IMR-90 (cell line): ENCODE data around the gene WDR1.

Experiments used
- BHLHE40 ChIP-seq: fragments of 150-350 bp; IDR thresholded peaks from 2 replicates; pipeline ENCODE4 v1.6.1; 2016; ENCODE audit warnings: mild to moderate bottlenecking, low read depth, low read length
- CEBPB ChIP-seq: IDR thresholded peaks from 2 replicates; pipeline ENCODE4 v1.6.1; 2012; ENCODE audit warnings: low read depth, low read length, improper control_type of control experiment
- FOS ChIP-seq: fragments of 150-350 bp; IDR thresholded peaks from 2 replicates; pipeline ENCODE4 v1.6.1; 2016; ENCODE audit warnings: low read depth, low read length
- MAFK ChIP-seq: IDR thresholded peaks from 2 replicates; pipeline ENCODE4 v1.6.1; 2012; ENCODE audit warnings: low read depth, low read length, improper control_type of control experiment
- MAZ ChIP-seq: IDR thresholded peaks from 2 replicates; pipeline ENCODE4 v1.6.1; 2012; ENCODE audit warnings: low read depth, mild to moderate bottlenecking, low read length, improper control_type of control experiment, moderate library complexity, borderline replicate concordance
- POLR2A ChIP-seq: IDR thresholded peaks from 2 replicates; pipeline ENCODE4 v1.6.1; 2012; ENCODE audit warnings: mild to moderate bottlenecking, low read depth, low read length
- RAD21 ChIP-seq: IDR thresholded peaks from 2 replicates; pipeline ENCODE4 v1.6.1; 2012; ENCODE audit warnings: low read length, improper control_type of control experiment
- TF ChIP-seq, protein P1 (sequence below): conservative IDR thresholded peaks from 2 replicates; pipeline ENCODE4 v1.5.1; 2012; ENCODE audit warnings: mild to moderate bottlenecking, low read depth, low read length, improper control_type of control experiment
- TF ChIP-seq, protein P2 (sequence below): fragments of 150-350 bp; IDR thresholded peaks from 2 replicates; pipeline ENCODE4 v1.6.1; 2017; ENCODE audit warnings: mild to moderate bottlenecking, antibody characterized with exemption, low read length, low read depth

DNA sequence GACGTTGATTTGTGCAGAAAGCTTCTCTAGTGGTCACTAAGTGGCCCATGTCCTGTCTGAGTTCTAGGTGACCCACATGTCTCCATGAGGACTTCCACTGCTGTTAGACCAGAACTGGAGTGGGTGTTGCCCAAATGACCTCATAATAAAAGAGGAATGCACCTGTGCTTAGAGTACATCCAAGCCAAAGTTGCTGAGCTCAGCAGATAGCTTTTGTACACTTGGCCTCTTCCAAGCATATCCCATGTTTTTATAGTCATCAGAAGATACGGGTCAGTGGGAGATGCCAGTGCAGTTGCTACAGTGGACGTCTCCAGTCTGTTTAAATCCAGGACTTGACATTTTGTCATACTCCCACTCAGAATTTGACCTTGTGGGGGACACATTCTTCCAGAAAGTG is 37.6 kb upstream of the WDR1 start:
- TF ChIP-seq, protein P1, sequence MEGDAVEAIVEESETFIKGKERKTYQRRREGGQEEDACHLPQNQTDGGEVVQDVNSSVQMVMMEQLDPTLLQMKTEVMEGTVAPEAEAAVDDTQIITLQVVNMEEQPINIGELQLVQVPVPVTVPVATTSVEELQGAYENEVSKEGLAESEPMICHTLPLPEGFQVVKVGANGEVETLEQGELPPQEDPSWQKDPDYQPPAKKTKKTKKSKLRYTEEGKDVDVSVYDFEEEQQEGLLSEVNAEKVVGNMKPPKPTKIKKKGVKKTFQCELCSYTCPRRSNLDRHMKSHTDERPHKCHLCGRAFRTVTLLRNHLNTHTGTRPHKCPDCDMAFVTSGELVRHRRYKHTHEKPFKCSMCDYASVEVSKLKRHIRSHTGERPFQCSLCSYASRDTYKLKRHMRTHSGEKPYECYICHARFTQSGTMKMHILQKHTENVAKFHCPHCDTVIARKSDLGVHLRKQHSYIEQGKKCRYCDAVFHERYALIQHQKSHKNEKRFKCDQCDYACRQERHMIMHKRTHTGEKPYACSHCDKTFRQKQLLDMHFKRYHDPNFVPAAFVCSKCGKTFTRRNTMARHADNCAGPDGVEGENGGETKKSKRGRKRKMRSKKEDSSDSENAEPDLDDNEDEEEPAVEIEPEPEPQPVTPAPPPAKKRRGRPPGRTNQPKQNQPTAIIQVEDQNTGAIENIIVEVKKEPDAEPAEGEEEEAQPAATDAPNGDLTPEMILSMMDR, result no peak
- TF ChIP-seq, protein P2, sequence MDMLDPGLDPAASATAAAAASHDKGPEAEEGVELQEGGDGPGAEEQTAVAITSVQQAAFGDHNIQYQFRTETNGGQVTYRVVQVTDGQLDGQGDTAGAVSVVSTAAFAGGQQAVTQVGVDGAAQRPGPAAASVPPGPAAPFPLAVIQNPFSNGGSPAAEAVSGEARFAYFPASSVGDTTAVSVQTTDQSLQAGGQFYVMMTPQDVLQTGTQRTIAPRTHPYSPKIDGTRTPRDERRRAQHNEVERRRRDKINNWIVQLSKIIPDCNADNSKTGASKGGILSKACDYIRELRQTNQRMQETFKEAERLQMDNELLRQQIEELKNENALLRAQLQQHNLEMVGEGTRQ, result no peak
- TF ChIP-seq MAZ, result no peak
- TF ChIP-seq FOS, result no peak
- no peak for TF ChIP-seq POLR2A
- no peak for TF ChIP-seq CEBPB
- TF ChIP-seq RAD21, result no peak
- peak; percentile 91 for TF ChIP-seq MAFK
- TF ChIP-seq BHLHE40, result no peak
